Lung (tissue), 13 donors: ENCODE data around the gene RAD51D. TPM values are rescaled to one million over a fixed set of nuclear protein-coding genes. Genes with fewer than 3 reads are reported as not detected.

ENCODE experiments used
- ATAC-seq: fragments of 200-7000 bp; cut with Tn5 transposase; one replicate; pipeline ENCODE4 v1.9.1; 2020; ENCODE audit warnings: moderate number of reproducible peaks; ENCODE audit not compliant: insufficient read depth, low FRiP score
- DNase-seq, 3 donors: peaks; one replicate each; pipeline ENCODE4 v3.0.0-alpha.2; 2013 to 2017
- H3K27ac ChIP-seq, 2 donors: one replicate each; pipeline ENCODE4 v1.5.1; 2013; ENCODE audit warnings: mild to moderate bottlenecking in 2 of 2, moderate library complexity in 2 of 2, control low read depth in 1 of 2, inconsistent platforms in 1 of 2, low read depth in 1 of 2, low read length in 1 of 2
- H3K27me3 ChIP-seq, 3 donors: one replicate each; pipeline ENCODE4 v1.5.1; 2013; ENCODE audit warnings: low read length in 2 of 3; ENCODE audit not compliant: control insufficient read depth in 3 of 3, insufficient read depth in 3 of 3
- H3K36me3 ChIP-seq, 4 donors: one replicate each; pipeline ENCODE4 v1.5.1; 2013; ENCODE audit warnings: low read length in 4 of 4, mild to moderate bottlenecking in 1 of 4, moderate library complexity in 1 of 4; ENCODE audit not compliant: control insufficient read depth in 4 of 4, insufficient read depth in 4 of 4
- H3K4me1 ChIP-seq, 5 donors: one replicate each; pipeline ENCODE4 v1.5.1; 2013; ENCODE audit warnings: low read length in 5 of 5, mild to moderate bottlenecking in 2 of 5, moderate library complexity in 1 of 5; ENCODE audit not compliant: control insufficient read depth in 5 of 5, insufficient read depth in 5 of 5
- H3K4me3 ChIP-seq: one replicate; pipeline ENCODE4 v1.5.1; 2013; ENCODE audit warnings: mild to moderate bottlenecking, control low read depth, moderate library complexity
- H3K9ac ChIP-seq, 2 donors: one replicate each; pipeline ENCODE4 v1.5.1; 2013; ENCODE audit warnings: low read length in 2 of 2, control low read depth in 1 of 2; ENCODE audit not compliant: insufficient read depth in 1 of 2
- H3K9me3 ChIP-seq, 4 donors: one replicate each; pipeline ENCODE4 v1.5.1; 2013; ENCODE audit warnings: low read length in 3 of 4, mild to moderate bottlenecking in 1 of 4, moderate library complexity in 1 of 4; ENCODE audit not compliant: control insufficient read depth in 4 of 4, insufficient read depth in 3 of 4
- WGBS, 2 donors: extraction: QIAGEN DNeasy Blood & Tissue Kit; methylation state at CpG; one replicate each; pipeline ENCODE4 v1.1.7; 2013; 5-methylcytosine and 5-hydroxymethylcytosine counted together
- polyA plus RNA-seq, 2 donors: library from polyadenylated mRNA; stranded (reverse); fragments of 200-250 nt; gene quantifications; one replicate each; pipeline ENCODE4 v1.2.1, GENCODE V29; 2013
- small RNA-seq: library from RNA; depleted of rRNA; stranded (forward); fragments of <200 nt; gene quantifications from one replicate; pipeline ENCODE3, GENCODE V24; 2014; ENCODE audit warnings: low replicate concordance
- total RNA-seq, 2 donors: library from RNA; depleted of rRNA in 1 of 2; stranded (reverse); fragments of >200 nt in 1 of 2; gene quantifications; one replicate each; pipeline ENCODE4 v1.2.1, GENCODE V29; 2014 to 2021
- TF ChIP-seq, protein P1 (sequence below): IDR thresholded peaks from 2 replicates; pipeline ENCODE4 v1.5.1; 2012; ENCODE audit warnings: mild to moderate bottlenecking; ENCODE audit errors: control extremely low read depth, extremely low read depth
- donor health status: control.
- donor health status: control.
- donor health status: Bipolar disorder and iron deficiency.
- donor health status: healthy.
- donor health status: DM: yes; HTN: yes; CAD: no.

RAD51D gene
- total and polyA plus RNA-seq, 4 donors: 5.0 to 17.4 (median 8.9) TPM

DNA sequence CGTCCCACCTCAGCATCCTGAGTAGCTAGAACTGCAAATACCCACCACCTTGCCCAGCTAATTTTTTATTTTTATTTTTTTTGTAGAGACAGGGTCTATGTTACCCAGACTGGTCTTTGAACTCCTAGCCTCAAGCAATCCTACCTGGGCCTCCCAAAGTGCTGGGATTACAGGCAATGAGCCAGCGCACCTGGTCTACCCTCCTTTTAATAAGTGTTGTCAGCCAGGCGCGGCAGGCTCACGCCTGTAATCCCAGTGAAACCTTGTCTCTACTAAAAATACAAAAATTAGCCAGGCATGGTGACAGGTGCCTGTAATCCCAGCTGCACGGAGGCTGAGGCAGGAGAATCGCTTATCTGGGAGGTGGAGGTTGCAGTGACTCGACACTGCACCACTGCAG lies 75.5 kb downstream of the RAD51D start:
- 96 to 98% methylated on average over 8 of the region's 8 CpGs for WGBS, 2 donors
- no peak for DNase-seq
- H3K4me3 ChIP-seq: no peak overlapping the region
- TF ChIP-seq, protein P1, sequence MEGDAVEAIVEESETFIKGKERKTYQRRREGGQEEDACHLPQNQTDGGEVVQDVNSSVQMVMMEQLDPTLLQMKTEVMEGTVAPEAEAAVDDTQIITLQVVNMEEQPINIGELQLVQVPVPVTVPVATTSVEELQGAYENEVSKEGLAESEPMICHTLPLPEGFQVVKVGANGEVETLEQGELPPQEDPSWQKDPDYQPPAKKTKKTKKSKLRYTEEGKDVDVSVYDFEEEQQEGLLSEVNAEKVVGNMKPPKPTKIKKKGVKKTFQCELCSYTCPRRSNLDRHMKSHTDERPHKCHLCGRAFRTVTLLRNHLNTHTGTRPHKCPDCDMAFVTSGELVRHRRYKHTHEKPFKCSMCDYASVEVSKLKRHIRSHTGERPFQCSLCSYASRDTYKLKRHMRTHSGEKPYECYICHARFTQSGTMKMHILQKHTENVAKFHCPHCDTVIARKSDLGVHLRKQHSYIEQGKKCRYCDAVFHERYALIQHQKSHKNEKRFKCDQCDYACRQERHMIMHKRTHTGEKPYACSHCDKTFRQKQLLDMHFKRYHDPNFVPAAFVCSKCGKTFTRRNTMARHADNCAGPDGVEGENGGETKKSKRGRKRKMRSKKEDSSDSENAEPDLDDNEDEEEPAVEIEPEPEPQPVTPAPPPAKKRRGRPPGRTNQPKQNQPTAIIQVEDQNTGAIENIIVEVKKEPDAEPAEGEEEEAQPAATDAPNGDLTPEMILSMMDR: no peak
- ATAC-seq: no peak
- H3K4me1 ChIP-seq: peaks cover 0 to 2% (median 0%) of the 10 kb centered on the region in 5 donors
- H3K9me3 ChIP-seq: no peaks in the 10 kb centered on the region
- no peak overlapping the region for H3K27ac ChIP-seq
- no peak overlapping the region for H3K9ac ChIP-seq
- H3K36me3 ChIP-seq: no peaks in the 10 kb centered on the region
- no peaks in the 10 kb centered on the region for H3K27me3 ChIP-seq

Small RNAs within 50 kb of the gene (small RNA-seq; reads per million reads assigned to genes)
- gene AC004223.1: not detected
- not detected for gene RNU6-840P

Other genes with a start within 250 kb of the RAD51D start
- gene CCT6B, start 158.4 kb downstream of the RAD51D start, total RNA-seq: 1 to 10 TPM; 3.0 to 3.6 TPM
- 1 to 10 TPM in 1 of 2 donors, under 1 TPM in 1; 0.95 to 1.5 TPM for gene CCT6B, start 158.4 kb downstream of the RAD51D start, polyA plus RNA-seq
- gene ZNF830, start 158.3 kb downstream of the RAD51D start, total RNA-seq: 10 to 100 TPM; 13.1 to 13.2 TPM
- gene ZNF830, start 158.3 kb downstream of the RAD51D start, polyA plus RNA-seq: 10 to 100 TPM in 1 of 2 donors, 1 to 10 TPM in 1; 7.8 to 10.5 TPM
- gene LIG3, start 139.3 kb downstream of the RAD51D start, total RNA-seq: 10 to 100 TPM; 35.1 to 40.9 TPM
- 10 to 100 TPM in 1 of 2 donors, 1 to 10 TPM in 1; 6.2 to 17.1 TPM for gene LIG3, start 139.3 kb downstream of the RAD51D start, polyA plus RNA-seq
- gene RFFL, start 56.2 kb downstream of the RAD51D start, total RNA-seq: 10 to 100 TPM; 18.4 to 38.1 TPM
- gene RFFL, start 56.2 kb downstream of the RAD51D start, polyA plus RNA-seq: 10 to 100 TPM in 1 of 2 donors, 1 to 10 TPM in 1; 5.8 to 25.4 TPM
- not detected for gene FNDC8, start 1.8 kb upstream of the RAD51D start, total RNA-seq
- not detected for gene FNDC8, start 1.8 kb upstream of the RAD51D start, polyA plus RNA-seq
- gene NLE1, start 22.4 kb upstream of the RAD51D start, total RNA-seq: 10 to 100 TPM in 1 of 2 donors, 1 to 10 TPM in 1; 7.7 to 15.2 TPM
- 10 to 100 TPM in 1 of 2 donors, 1 to 10 TPM in 1; 6.8 to 10.6 TPM for gene NLE1, start 22.4 kb upstream of the RAD51D start, polyA plus RNA-seq
- gene UNC45B, start 28.0 kb upstream of the RAD51D start, total RNA-seq: 1 to 10 TPM in 1 of 2 donors, under 1 TPM in 1; 0.43 to 1.6 TPM
- under 1 TPM; 0.06 to 0.16 TPM for gene UNC45B, start 28.0 kb upstream of the RAD51D start, polyA plus RNA-seq
- gene SLC35G3, start 74.5 kb upstream of the RAD51D start, total RNA-seq: not detected
- under 1 TPM in 1 of 2 donors, not detected in 1; 0.04 TPM for gene SLC35G3, start 74.5 kb upstream of the RAD51D start, polyA plus RNA-seq
- 10 to 100 TPM; 42.4 to 51.7 TPM for gene SLFN5, start 123.2 kb upstream of the RAD51D start, total RNA-seq
- gene SLFN5, start 123.2 kb upstream of the RAD51D start, polyA plus RNA-seq: 10 to 100 TPM in 1 of 2 donors, 1 to 10 TPM in 1; 8.5 to 19.2 TPM